Activated T-cell treated with anti-CD3 and anti-CD28 coated beads for 24 hours (primary cell): Measurements from ENCODE around the gene RAET1L.
"Not testable (repeated sequence)": the region's sequence is repeated elsewhere in the genome, so short reads cannot be mapped to it uniquely, and the experiment has no call there.

Source experiments
- DNase-seq: peaks from one replicate; pipeline ENCODE4 v3.0.0-alpha.2; 2020; ENCODE audit warnings: low read depth

The RAET1L gene

GRCh38 chr6:150025201-150025917 is at the start of gene RAET1L:
TSS of gene RAET1L (minus strand) at chr6:150025532. CDS start at chr6:150025471, 61 bp downstream.
- no peak for DNase-seq

GRCh38 chr6:150075034-150075421 is 49.7 kb upstream of the RAET1L start:
- no peak for DNase-seq

GRCh38 chr6:150074396-150075033 is 49.2 kb upstream of the RAET1L start:
- not testable (repeated sequence) for DNase-seq

GRCh38 chr6:150072201-150072600 is 46.9 kb upstream of the RAET1L start:
- DNase-seq, result no peak

- no peak for DNase-seq
Observed at GRCh38 chr6:150070236-150070818, 45.0 kb upstream of the RAET1L start.

- DNase-seq, result no peak
Observed at GRCh38 chr6:150069706-150070105, 44.4 kb upstream of the RAET1L start.

- peak; percentile 70 for DNase-seq
Observed at GRCh38 chr6:150068720-150069648, 43.7 kb upstream of the RAET1L start, which contains the start of gene ULBP3. TSS of gene ULBP3 (minus strand) at chr6:150069121. CDS start at chr6:150069066, 55 bp downstream.

- no peak for DNase-seq
Observed at GRCh38 chr6:150068151-150068550, 42.8 kb upstream of the RAET1L start.

GRCh38 chr6:150065083-150065482 is 39.8 kb upstream of the RAET1L start:
- DNase-seq, result no peak

- no peak for DNase-seq
Observed at GRCh38 chr6:150063640-150064039, 38.3 kb upstream of the RAET1L start.

GRCh38 chr6:150059973-150060372 is 34.6 kb upstream of the RAET1L start:
- DNase-seq, result not testable (repeated sequence)

- DNase-seq, result no peak
Observed at GRCh38 chr6:150058986-150059385, 33.7 kb upstream of the RAET1L start.

- DNase-seq, result no peak
Observed at GRCh38 chr6:150058231-150058792, 33.0 kb upstream of the RAET1L start.

GRCh38 chr6:150057501-150057951 is 32.2 kb upstream of the RAET1L start:
- DNase-seq, result no peak

- DNase-seq, result no peak
Observed at GRCh38 chr6:150056916-150057315, 31.6 kb upstream of the RAET1L start.

GRCh38 chr6:150056156-150056555 is 30.8 kb upstream of the RAET1L start:
- no peak for DNase-seq

GRCh38 chr6:150055131-150055530 is 29.8 kb upstream of the RAET1L start:
- no peak for DNase-seq

- no peak for DNase-seq
Observed at GRCh38 chr6:150053450-150053849, 28.1 kb upstream of the RAET1L start.

- DNase-seq, result no peak
Observed at GRCh38 chr6:150050846-150051245, 25.5 kb upstream of the RAET1L start.

GRCh38 chr6:150048099-150048498 is 22.8 kb upstream of the RAET1L start:
- no peak for DNase-seq

GRCh38 chr6:150046943-150047342 is 21.6 kb upstream of the RAET1L start:
- no peak for DNase-seq
